ENCODE data around the gene BCL2.

Gene BCL2

DNA sequence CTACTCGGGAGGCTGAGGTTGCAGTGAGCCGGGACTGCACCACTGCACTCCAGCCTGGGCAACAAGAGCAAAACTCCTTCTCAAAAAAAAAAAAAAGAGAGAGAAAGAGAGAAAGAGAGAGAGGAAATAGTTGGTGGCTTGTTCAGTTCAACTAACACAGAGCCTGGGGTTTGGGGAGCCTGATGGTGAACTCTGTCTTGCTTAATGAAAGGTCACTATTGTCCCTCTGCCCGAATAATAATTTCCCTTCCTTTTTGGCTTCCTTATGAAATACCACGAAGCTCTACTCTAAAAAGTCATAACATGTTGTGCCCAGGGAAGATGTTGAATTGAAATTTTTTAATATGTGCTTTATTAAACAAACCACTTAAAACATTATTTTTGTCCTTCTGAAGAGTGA is 17.3 kb downstream of the BCL2 start:
- ATAC-seq (ENCODE audit: insufficient read depth, low read depth) (no peak), DNase-seq (no peak)
- TF ChIP-seq EZH2 (IDR thresholded peaks at IDR 0.05; ENCODE audit: borderline replicate concordance, low read depth, low read length, severe bottlenecking), result no peak
- TF ChIP-seq, protein P1, sequence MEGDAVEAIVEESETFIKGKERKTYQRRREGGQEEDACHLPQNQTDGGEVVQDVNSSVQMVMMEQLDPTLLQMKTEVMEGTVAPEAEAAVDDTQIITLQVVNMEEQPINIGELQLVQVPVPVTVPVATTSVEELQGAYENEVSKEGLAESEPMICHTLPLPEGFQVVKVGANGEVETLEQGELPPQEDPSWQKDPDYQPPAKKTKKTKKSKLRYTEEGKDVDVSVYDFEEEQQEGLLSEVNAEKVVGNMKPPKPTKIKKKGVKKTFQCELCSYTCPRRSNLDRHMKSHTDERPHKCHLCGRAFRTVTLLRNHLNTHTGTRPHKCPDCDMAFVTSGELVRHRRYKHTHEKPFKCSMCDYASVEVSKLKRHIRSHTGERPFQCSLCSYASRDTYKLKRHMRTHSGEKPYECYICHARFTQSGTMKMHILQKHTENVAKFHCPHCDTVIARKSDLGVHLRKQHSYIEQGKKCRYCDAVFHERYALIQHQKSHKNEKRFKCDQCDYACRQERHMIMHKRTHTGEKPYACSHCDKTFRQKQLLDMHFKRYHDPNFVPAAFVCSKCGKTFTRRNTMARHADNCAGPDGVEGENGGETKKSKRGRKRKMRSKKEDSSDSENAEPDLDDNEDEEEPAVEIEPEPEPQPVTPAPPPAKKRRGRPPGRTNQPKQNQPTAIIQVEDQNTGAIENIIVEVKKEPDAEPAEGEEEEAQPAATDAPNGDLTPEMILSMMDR (IDR thresholded peaks at IDR 0.05; ENCODE audit: borderline replicate concordance, extremely low read depth, low read length, poor library complexity, severe bottlenecking), result no peak
- no peaks in the 10 kb centered on the region for H3K27me3 ChIP-seq (ENCODE audit: insufficient read depth, low read length, poor library complexity)
- peaks cover 21% of the 10 kb centered on the region for H3K4me1 ChIP-seq (ENCODE audit: insufficient read depth, low read length)
- no peak overlapping the region for H3K4me2 ChIP-seq (ENCODE audit: insufficient read depth, low read length)
- no peak overlapping the region for H2AFZ ChIP-seq (ENCODE audit: low read depth, low read length)
- H3K9me3 ChIP-seq (ENCODE audit: insufficient read depth, low read length, severe bottlenecking), result no peaks in the 10 kb centered on the region
- peaks cover 86% of the 10 kb centered on the region for H4K20me1 ChIP-seq (ENCODE audit: insufficient read depth, low read length)
- no peak overlapping the region for H3K4me3 ChIP-seq (ENCODE audit: low read depth in 1 of 2, low read length in 2 of 2)
- H3K36me3 ChIP-seq (ENCODE audit: insufficient read depth, low read length), result peaks cover 69% of the 10 kb centered on the region
- peaks cover 100% of the 10 kb centered on the region for H3K79me2 ChIP-seq (ENCODE audit: insufficient read depth, low read length)
- no peak overlapping the region for H3K27ac ChIP-seq (ENCODE audit: low read length)
- H3K9ac ChIP-seq (ENCODE audit: low read depth, low read length), result no peak overlapping the region

DNA sequence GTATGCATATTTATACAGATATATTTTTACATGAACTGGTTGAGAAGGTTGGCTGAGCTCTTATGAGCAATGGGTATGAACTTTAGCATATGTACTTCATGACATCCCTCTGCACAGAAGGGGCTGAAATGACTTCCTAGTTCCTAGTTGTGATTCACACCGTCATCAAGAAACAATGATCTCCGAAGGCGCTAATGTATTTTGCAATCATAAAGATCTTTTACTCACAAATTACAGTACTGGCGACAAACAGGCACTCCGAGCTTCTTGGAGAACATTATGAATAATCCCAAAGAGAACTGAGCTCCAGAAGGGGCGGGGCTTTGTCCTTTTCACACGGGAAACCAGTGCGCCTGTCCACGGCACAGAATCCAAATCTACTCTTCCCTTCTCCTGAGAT is 18.1 kb downstream of the BCL2 start:
- Histone ChIP-seq H2AFZ (ENCODE audit: low read depth, low read length) (no peak overlapping the region), H3K4me3 (ENCODE audit: low read depth in 1 of 2, low read length in 2 of 2) (no peak overlapping the region), H3K79me2 (ENCODE audit: insufficient read depth, low read length) (peaks cover 99% of the 10 kb centered on the region), H3K4me2 (ENCODE audit: insufficient read depth, low read length) (no peak overlapping the region), H3K9me3 (ENCODE audit: insufficient read depth, low read length, severe bottlenecking) (no peaks in the 10 kb centered on the region), H3K4me1 (ENCODE audit: insufficient read depth, low read length) (peaks cover 16% of the 10 kb centered on the region), H3K27ac (ENCODE audit: low read length) (no peak overlapping the region), H3K36me3 (ENCODE audit: insufficient read depth, low read length) (peaks cover 72% of the 10 kb centered on the region), H4K20me1 (ENCODE audit: insufficient read depth, low read length) (peaks cover 82% of the 10 kb centered on the region), H3K9ac (ENCODE audit: low read depth, low read length) (no peak overlapping the region), H3K27me3 (ENCODE audit: insufficient read depth, low read length, poor library complexity) (no peaks in the 10 kb centered on the region)
- ATAC-seq (ENCODE audit: insufficient read depth, low read depth) (no peak), DNase-seq (no peak)
- TF ChIP-seq, protein P1 (IDR thresholded peaks at IDR 0.05; ENCODE audit: borderline replicate concordance, extremely low read depth, low read length, poor library complexity, severe bottlenecking), result no peak
- no peak for TF ChIP-seq EZH2 (IDR thresholded peaks at IDR 0.05; ENCODE audit: borderline replicate concordance, low read depth, low read length, severe bottlenecking)

DNA sequence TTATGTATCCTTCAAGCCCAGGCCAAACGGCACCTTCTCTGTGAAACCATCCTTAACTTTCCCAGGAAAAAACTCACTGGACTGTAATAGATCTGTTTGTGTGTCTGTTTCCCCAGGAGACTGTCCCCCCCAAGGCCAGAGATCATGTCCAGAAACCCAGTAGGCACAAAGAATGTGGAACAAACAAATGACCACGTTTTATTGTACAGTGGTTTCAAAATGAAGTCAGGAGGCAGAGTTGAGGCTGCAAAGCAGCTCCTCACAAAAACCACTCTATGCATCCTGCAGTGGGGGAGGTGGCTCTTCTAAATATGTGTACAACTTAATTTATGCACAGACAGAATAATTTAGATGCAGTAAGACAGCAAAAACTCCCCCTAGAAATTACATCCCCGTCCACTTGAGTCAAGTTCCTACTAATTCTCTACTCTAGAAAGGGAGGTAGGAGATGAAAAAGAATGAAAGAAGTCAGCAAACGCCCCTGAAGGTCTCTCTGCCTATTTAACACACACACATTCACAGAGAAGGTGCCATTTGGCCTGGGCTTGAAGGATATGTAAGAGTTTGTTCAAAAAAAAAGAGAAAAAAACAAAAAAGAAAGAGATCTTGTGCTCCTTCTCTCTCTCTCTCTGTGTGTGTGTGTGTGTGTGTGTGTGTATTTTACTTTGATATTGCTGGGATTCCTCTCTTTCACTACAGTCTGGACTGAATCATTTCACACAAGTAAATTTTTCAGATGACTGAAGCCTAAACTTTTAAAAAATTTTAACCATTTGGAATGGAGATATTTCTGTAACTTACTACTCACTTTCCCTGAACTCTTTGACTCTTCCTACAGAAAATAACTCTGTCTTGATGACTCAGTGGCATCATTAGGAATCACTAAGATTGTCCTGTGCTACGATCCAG is 19.5 kb downstream of the BCL2 start:
- Histone ChIP-seq H3K79me2 (ENCODE audit: insufficient read depth, low read length) (peaks cover 99% of the 10 kb centered on the region), H3K27me3 (ENCODE audit: insufficient read depth, low read length, poor library complexity) (no peaks in the 10 kb centered on the region), H3K36me3 (ENCODE audit: insufficient read depth, low read length) (peaks cover 77% of the 10 kb centered on the region), H3K4me3 (ENCODE audit: low read depth in 1 of 2, low read length in 2 of 2) (no peak overlapping the region), H3K9me3 (ENCODE audit: insufficient read depth, low read length, severe bottlenecking) (no peaks in the 10 kb centered on the region), H3K27ac (ENCODE audit: low read length) (peak overlapping the region; percentile 19; the same call in 1 of the 2 replicates), H3K4me1 (ENCODE audit: insufficient read depth, low read length) (peaks cover 10% of the 10 kb centered on the region), H2AFZ (ENCODE audit: low read depth, low read length) (no peak overlapping the region), H4K20me1 (ENCODE audit: insufficient read depth, low read length) (peaks cover 84% of the 10 kb centered on the region), H3K4me2 (ENCODE audit: insufficient read depth, low read length) (no peak overlapping the region), H3K9ac (ENCODE audit: low read depth, low read length) (no peak overlapping the region)
- DNase-seq (no peak), ATAC-seq (ENCODE audit: insufficient read depth, low read depth) (peak; percentile 48; the same call in 1 of the 3 replicates)
- TF ChIP-seq, protein P1 (IDR thresholded peaks at IDR 0.05; ENCODE audit: borderline replicate concordance, extremely low read depth, low read length, poor library complexity, severe bottlenecking), result no peak
